SH-SY5Y (cell line): ENCODE measurements around the gene NCOA1.

Experiments
- GATA2 ChIP-seq: IDR thresholded peaks from 2 replicates; pipeline ENCODE4 v1.6.1; 2011; ENCODE audit warnings: mild to moderate bottlenecking, low read depth, low read length
- GATA3 ChIP-seq: IDR thresholded peaks from 2 replicates; pipeline ENCODE4 v1.6.1; 2011; ENCODE audit warnings: low read depth, mild to moderate bottlenecking, low read length, moderate library complexity

DNA sequence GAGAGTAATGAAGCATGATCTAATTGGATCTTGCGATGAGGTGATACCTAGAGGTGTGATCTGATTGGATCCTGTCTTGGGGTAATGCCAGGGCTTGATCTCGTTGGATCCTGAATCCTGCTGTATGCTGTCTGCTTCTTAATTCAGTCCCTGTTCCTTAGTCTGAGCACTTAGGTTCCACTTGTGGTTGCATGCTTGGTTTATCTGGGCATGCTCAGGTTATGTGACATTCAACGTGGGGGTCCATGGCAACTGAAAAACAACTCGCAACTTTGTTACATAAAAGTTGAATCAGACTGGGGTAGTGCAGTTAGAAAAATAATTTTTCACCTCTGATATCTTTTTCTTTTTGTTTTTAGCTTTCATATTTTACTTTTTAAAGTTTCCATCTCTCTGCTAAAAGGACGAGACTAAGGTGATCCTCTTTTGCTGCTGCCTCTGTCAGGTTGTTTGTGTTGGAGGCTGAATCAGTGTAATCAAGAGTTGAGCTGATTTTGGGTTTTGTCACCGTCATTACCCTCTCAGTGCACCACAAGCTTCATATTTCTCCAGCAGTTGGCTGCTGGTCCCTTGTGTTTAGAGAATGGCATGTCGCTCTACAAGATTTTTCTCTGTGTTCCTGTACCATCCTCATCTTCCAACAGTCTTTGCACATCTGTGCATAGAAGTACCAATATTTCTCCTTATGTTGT is 67.9 kb downstream of the NCOA1 start:
- no peak for TF ChIP-seq GATA2
- TF ChIP-seq GATA3, result no peak
